ENCODE measurements around the gene AGPAT3.

- TF ChIP-seq CTCF (IDR thresholded peaks at IDR 0.05) = no peak
- TF ChIP-seq EZH2 (IDR thresholded peaks at IDR 0.05) = no peak
These were observed 108.0 kb downstream of the AGPAT3 start for GRCh38 chr21:43972850-43973633.
